K562 (cell line): ENCODE results near the gene TTC28. TPM values are rescaled to one million over a fixed set of nuclear protein-coding genes. Genes with fewer than 3 reads are reported as not detected.

ENCODE experiments used
- ATAC-seq: fragments of 200-7000 bp; cut with Tn5 transposase; 3 replicates; pipeline ENCODE4 v1.9.1; 2020; ENCODE audit warnings: moderate library complexity
- BruUV-seq: library from RNA; stranded (reverse); fragments of 400-500 nt; replicated peaks from 2 replicates; lab custom pipeline; 2021; lab: Mats Ljungman, UMichigan
- CTCF ChIA-PET: fragments of 300-600 bp; formaldehyde crosslinking; extraction: SDS; loops from one replicate; lab custom pipeline; 2021; ENCODE audit warnings: low intra/inter-chr PET ratio; lab: Yijun Ruan, JAX
- POLR2A ChIA-PET: fragments of 300-600, 350-650 bp; sonication (Branson Sonifier 250); formaldehyde crosslinking; extraction: SDS; loops from one replicate; lab custom pipeline; 2021; ENCODE audit warnings: antibody characterized with exemption, inconsistent platforms; lab: Yijun Ruan, JAX
- DNase-seq, 4 experiments: peaks; one replicate each; pipeline versions ENCODE4 v3.0.0 to v3.0.0-alpha.2; 2011 to 2018; ENCODE audit warnings: low spot score in 3 of 4, mixed read lengths in 3 of 4; ENCODE audit errors: extremely low read depth in 1 of 4
- FAIRE-seq: peaks from 2 replicates; lab custom pipeline; 2011; peaks lifted over from hg19 to GRCh38; lab: Jason Lieb, UNC
- H2AFZ ChIP-seq: 2 replicates; pipeline ENCODE4 v1.6.0; 2011; ENCODE audit warnings: low read depth, low read length, control low read depth, inconsistent platforms
- H3K27ac ChIP-seq: fragments of 200-600 bp; 3 replicates; pipeline ENCODE4 v1.8.0; 2011; ENCODE audit warnings: low read depth, mild to moderate bottlenecking, control low read depth, inconsistent platforms, low read length, moderate library complexity, mixed read lengths; ENCODE audit errors: extremely low read depth
- H3K27me3 ChIP-seq, 2 experiments: fragments of 300-600 bp in 1 of 2; 2 replicates in 1 of 2; 3 replicates in 1 of 2; pipeline versions ENCODE4 v1.6.0 to v1.8.0; 2011; ENCODE audit warnings: inconsistent platforms in 2 of 2, low read length in 2 of 2, mild to moderate bottlenecking in 1 of 2, mixed read lengths in 1 of 2, moderate library complexity in 1 of 2; ENCODE audit not compliant: control insufficient read depth in 2 of 2, insufficient read depth in 2 of 2
- H3K36me3 ChIP-seq: fragments of 300-600 bp; 3 replicates; pipeline ENCODE4 v1.8.0; 2011; ENCODE audit warnings: mild to moderate bottlenecking, low read length, inconsistent platforms; ENCODE audit not compliant: control insufficient read depth, insufficient read depth
- H3K4me1 ChIP-seq, 2 experiments: fragments of 200-600 bp in 1 of 2; replicated peaks in 1 of 2; 2 replicates in 1 of 2; 3 replicates in 1 of 2; pipeline versions ENCODE4 v1.5.1 to v1.8.0; 2011; ENCODE audit warnings: inconsistent platforms in 2 of 2, low read length in 2 of 2, mild to moderate bottlenecking in 1 of 2, mixed read lengths in 1 of 2, moderate library complexity in 1 of 2; ENCODE audit not compliant: control insufficient read depth in 2 of 2, insufficient read depth in 2 of 2
- H3K4me2 ChIP-seq: 2 replicates; pipeline ENCODE4 v1.6.1; 2011; ENCODE audit warnings: low read length, control low read depth, inconsistent platforms, mixed read lengths; ENCODE audit not compliant: insufficient read depth
- H3K4me3 ChIP-seq: fragments of 200-600 bp; sonication (generic), shearing (Covaris generic); 2 replicates; pipeline ENCODE4 v1.5.1; 2016; ENCODE audit warnings: control low read depth, inconsistent platforms
- H3K79me2 ChIP-seq: fragments of 200-600 bp; 3 replicates; pipeline ENCODE4 v1.8.0; 2011; ENCODE audit warnings: low read length, inconsistent platforms; ENCODE audit not compliant: control insufficient read depth, insufficient read depth
- H3K9ac ChIP-seq, 2 experiments: 2 replicates each; pipeline versions ENCODE4 v1.6.0 to v1.6.1; 2011; ENCODE audit warnings: low read depth in 2 of 2, low read length in 2 of 2, control low read depth in 1 of 2, inconsistent platforms in 1 of 2, mild to moderate bottlenecking in 1 of 2, mixed read lengths in 1 of 2; ENCODE audit not compliant: insufficient read depth in 1 of 2
- H3K9me1 ChIP-seq: one replicate; pipeline ENCODE4 v1.6.0; 2011; ENCODE audit warnings: inconsistent platforms, mild to moderate bottlenecking, low read length, moderate library complexity; ENCODE audit not compliant: control insufficient read depth, insufficient read depth
- H3K9me3 ChIP-seq: replicated peaks from 2 replicates; pipeline ENCODE4 v1.5.1; 2011; ENCODE audit warnings: low read depth, low read length, inconsistent platforms; ENCODE audit not compliant: control insufficient read depth, insufficient read depth
- H4K20me1 ChIP-seq: replicated peaks from 2 replicates; pipeline ENCODE4 v1.6.1; 2011; ENCODE audit warnings: low read length, inconsistent platforms, mixed read lengths; ENCODE audit not compliant: control insufficient read depth, insufficient read depth
- ARHGAP35 ChIP-seq: fragments of 450-650 bp; IDR thresholded peaks from 2 replicates; pipeline ENCODE4 v1.6.1; 2018; ENCODE audit not compliant: partially characterized antibody
- BRCA1 ChIP-seq, 2 experiments: fragments of 450-650 bp in 1 of 2; sonication (generic) in 1 of 2; formaldehyde crosslinking in 1 of 2; IDR thresholded peaks; 2 replicates each; pipeline versions ENCODE4 v1.5.0 to v1.6.1; 2017 to 2020; ENCODE audit warnings: mild to moderate bottlenecking in 1 of 2, missing genetic modification reagents in 1 of 2
- CBX1 ChIP-seq: sonication (generic); IDR thresholded peaks from 2 replicates; pipeline ENCODE4 v1.6.1; 2016; ENCODE audit warnings: antibody characterized with exemption, low read depth, mild to moderate bottlenecking
- HDAC1 ChIP-seq, 2 experiments: fragments of 450-650 bp; IDR thresholded peaks; 2 replicates each; pipeline ENCODE4 v1.6.1; 2016 to 2017; ENCODE audit warnings: inconsistent platforms in 1 of 2, mild to moderate bottlenecking in 1 of 2, moderate library complexity in 1 of 2
- NFE2 ChIP-seq: IDR thresholded peaks from 2 replicates; pipeline ENCODE4 v1.6.1; 2014; ENCODE audit warnings: antibody characterized with exemption, low read depth
- NRF1 ChIP-seq, 2 experiments: fragments of 450-650 bp; IDR thresholded peaks in 1 of 2; conservative IDR thresholded peaks in 1 of 2; 2 replicates each; pipeline ENCODE4 v1.6.1; 2014; ENCODE audit warnings: mild to moderate bottlenecking in 2 of 2
- POLR2H ChIP-seq: IDR thresholded peaks from 2 replicates; pipeline ENCODE4 v1.6.1; 2016; ENCODE audit warnings: missing genetic modification characterization, low read depth, mild to moderate bottlenecking, control low read depth, missing compliant biosample characterization, moderate library complexity
- SMAD2 ChIP-seq: fragments of 150-350 bp; IDR thresholded peaks from 2 replicates; pipeline ENCODE4 v1.6.1; 2014; ENCODE audit warnings: low read depth, mild to moderate bottlenecking, low read length
- SMAD3 ChIP-seq: fragments of 450-650 bp; formaldehyde crosslinking; conservative IDR thresholded peaks from 2 replicates; pipeline ENCODE4 v1.4.0; 2020; ENCODE audit warnings: mild to moderate bottlenecking
- ZBTB49 ChIP-seq: sonication (generic); formaldehyde crosslinking; IDR thresholded peaks from 2 replicates; pipeline ENCODE4 v1.8.0; 2022; ENCODE audit warnings: missing genetic modification reagents, mild to moderate bottlenecking, borderline replicate concordance
- ZNF239 ChIP-seq: fragments of 250-450 bp; sonication (Bioruptor Pico); IDR thresholded peaks from 2 replicates; pipeline ENCODE4 v1.4.0; 2020; ENCODE audit warnings: mild to moderate bottlenecking
- WGBS: fragments of 100-300 bp; shearing (Covaris generic); methylation state at CpG from one replicate; pipeline ENCODE4 v1.1.6; 2016; ENCODE audit warnings: low coverage, mixed read lengths; ENCODE audit not compliant: insufficient coverage; ENCODE audit errors: missing lambda C conversion rate; 5-methylcytosine and 5-hydroxymethylcytosine counted together
- in situ Hi-C: fragments of 300-500 bp; cut with MboI; formaldehyde crosslinking; loops from 4 replicates; pipeline ENCODE4 v1.15.0; 2018; ENCODE audit warnings: inconsistent platforms, mixed read lengths
- intact Hi-C: fragments of 100-400 bp; cut with micrococcal nuclease; formaldehyde crosslinking; loops from 2 replicates; pipeline ENCODE4 v1.14.2; 2022
- polyA plus RNA-seq, 8 experiments: library from polyadenylated mRNA; depleted of rRNA in 4 of 8; stranded (reverse) in 5 of 8; unstranded in 3 of 8; fragments of >200 nt; fragmentation: Nextera tagmentation in 2 of 8; fragmentation: Illumina TruSeq in 1 of 8; extraction: Ambion mirVana in 2 of 8; extraction: Trizol in 1 of 8; gene quantifications; 2 replicates each; pipeline versions ENCODE4 v1.2.1 to v1.2.3, GENCODE V29; 2011 to 2014; ENCODE audit warnings: inconsistent platforms in 1 of 8, missing spikeins in 1 of 8
- total RNA-seq, 7 experiments: library from RNA; depleted of rRNA in 6 of 7; stranded (reverse); fragments of >200 nt in 6 of 7; fragmentation: Illumina TruSeq in 2 of 7; extraction: Trizol in 2 of 7; gene quantifications; 2 replicates each; pipeline versions ENCODE4 v1.2.1 to v1.2.3, GENCODE V29; 2011 to 2021; ENCODE audit warnings: low replicate concordance in 1 of 7

TTC28 gene
- total and polyA plus RNA-seq, 9 of the 15 experiments (the other 6 are each of a cell fraction or from before 2014, with no cell fraction given) = 0.22 to 10.7 (median 3.1) TPM

- intact Hi-C loops = loop anchor here (5.0 kb wide), 1 partner anchor 190 kb away; no protein-coding TSS in a partner anchor
- in situ Hi-C loops = no loop called here
Measured at GRCh38 chr22:28252539-28252938, 427.1 kb downstream of the TTC28 start.

More at GRCh38 chr22:28252539-28252938, 427.1 kb downstream of the TTC28 start:
- CTCF ChIA-PET = interaction anchor here (1.1 kb wide), 1 partner anchor 190 kb away, joined by 3 read pairs; no protein-coding TSS in a partner anchor
- Histone ChIP-seq H3K79me2 (no peaks in the 10 kb centered on the region), H3K9me1 (no peaks in the 10 kb centered on the region), H3K27ac (no peak overlapping the region), H3K9me3 (no peaks in the 10 kb centered on the region), H3K4me2 (no peak overlapping the region), H2AFZ (no peak overlapping the region), H3K9ac (no peak overlapping the region), H4K20me1 (no peaks in the 10 kb centered on the region)
- FAIRE-seq (no peak), DNase-seq (no peak), ATAC-seq (no peak)
- TF ChIP-seq SMAD2 (no peak), ZNF239 (CRISPR knock-in tag) (no peak), POLR2H (tag) (no peak), NRF1 (conservative IDR thresholded peaks at IDR 0.05 in 1 of 2, IDR thresholded peaks at IDR 0.05 in 1 of 2) (no peak), CBX1 (no peak), SMAD3 (CRISPR knock-in tag) (no peak), BRCA1 (IDR thresholded peaks at IDR 0.05) (no peak), BRCA1 (CRISPR knock-in tag; IDR thresholded peaks at IDR 0.05) (no peak), HDAC1 (IDR thresholded peaks at IDR 0.05) (no peak), ARHGAP35 (no peak), ZBTB49 (CRISPR knock-in tag) (no peak), NFE2 (no peak)
- TF ChIP-seq, all 486 proteins: peak for 0
- peaks cover 0 to 23% of the 10 kb centered on the region in 2 experiments; a peak in 3 of 5 replicates for H3K4me1 ChIP-seq
- H3K27me3 ChIP-seq = no peaks in the 10 kb centered on the region
- H3K4me3 ChIP-seq = no peak overlapping the region
- no TSS peak for BruUV-seq
- WGBS = 72% methylated on average over 2 of the region's 2 CpGs
- no peaks in the 10 kb centered on the region for H3K36me3 ChIP-seq
- POLR2A ChIA-PET = interaction anchor here (1.0 kb wide), 1 partner anchor 11 kb away, joined by 4 read pairs; no protein-coding TSS in a partner anchor
